T-helper 22 cell (primary cell): Measurements from ENCODE around the gene CPA1.
"Not testable (repeated sequence)": the region's sequence is repeated elsewhere in the genome, so short reads cannot be mapped to it uniquely, and the experiment has no call there.

Experiments
- DNase-seq: peaks from one replicate; pipeline ENCODE4 v3.0.0-alpha.2; 2020; ENCODE audit warnings: low read depth

Gene CPA1

DNA sequence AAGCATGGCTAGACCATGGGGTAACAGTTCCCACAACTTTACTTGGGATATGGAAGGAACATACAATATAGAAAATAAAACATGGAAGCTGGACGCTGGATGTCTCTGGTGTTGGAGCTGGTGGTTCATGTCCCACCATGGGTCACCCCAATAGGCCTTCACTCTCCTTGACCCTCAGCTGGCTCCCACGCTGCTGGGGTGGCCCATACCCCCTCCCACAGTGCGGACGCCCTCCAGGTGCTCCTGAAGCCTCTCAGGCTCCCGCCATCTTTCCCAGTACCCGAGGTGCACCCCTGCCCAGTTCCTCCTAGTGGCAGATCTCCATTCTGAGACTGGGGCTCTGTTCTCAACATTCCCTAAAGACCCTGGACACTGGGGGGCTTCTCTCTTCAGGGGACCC is 5.8 kb upstream of the CPA1 start:
- no peak for DNase-seq

DNA sequence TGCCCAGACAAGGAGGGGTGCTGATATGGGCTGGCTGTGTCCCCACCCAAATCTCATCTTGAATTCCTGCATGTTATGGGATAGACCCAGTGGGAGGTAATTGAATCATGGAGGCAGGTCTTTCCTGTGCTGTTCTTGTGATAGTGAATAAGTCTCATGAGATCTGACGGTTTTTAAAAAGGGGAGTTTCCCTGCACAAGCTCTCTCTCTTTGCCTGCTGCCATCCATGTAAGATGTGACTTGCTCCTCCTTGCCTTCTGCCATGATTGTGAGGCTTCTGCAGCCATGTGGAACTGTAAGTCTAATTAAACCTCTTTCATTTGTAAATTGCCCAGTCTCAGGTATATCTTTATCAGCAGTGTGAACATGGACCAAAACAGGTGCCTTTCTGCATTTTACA is 3.8 kb upstream of the CPA1 start:
- DNase-seq = not testable (repeated sequence)

- no peak for DNase-seq
These were observed 3.1 kb upstream of the CPA1 start for GRCh38 chr7:130377178-130377577.

DNA sequence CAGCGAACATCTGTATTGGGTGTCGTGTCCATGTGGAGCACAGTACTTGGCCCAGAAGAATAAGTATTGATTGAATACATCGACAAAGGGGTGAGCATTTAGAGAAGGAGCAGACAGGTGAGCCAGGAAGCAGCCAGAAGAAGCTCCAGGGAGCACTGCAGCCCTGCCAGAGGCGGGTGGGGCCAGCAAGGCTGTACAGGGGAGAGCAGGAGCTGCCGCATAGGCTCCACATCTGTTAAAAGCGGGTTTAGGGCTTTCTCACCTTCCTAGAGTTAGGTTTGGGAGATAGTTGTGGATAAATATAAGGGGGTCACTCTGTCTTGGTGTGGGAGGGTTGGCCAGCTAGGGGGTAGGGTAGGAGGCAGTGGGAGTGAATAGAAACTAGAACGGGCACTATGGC is 1.3 kb upstream of the CPA1 start:
- no peak for DNase-seq

GRCh38 chr7:130379532-130379920 is 768 bp upstream of the CPA1 start:
- no peak for DNase-seq

GRCh38 chr7:130380861-130381455 is 664 bp downstream of the CPA1 start:
- no peak for DNase-seq

- no peak for DNase-seq
These were observed 1.4 kb downstream of the CPA1 start for GRCh38 chr7:130381468-130382312.

DNA sequence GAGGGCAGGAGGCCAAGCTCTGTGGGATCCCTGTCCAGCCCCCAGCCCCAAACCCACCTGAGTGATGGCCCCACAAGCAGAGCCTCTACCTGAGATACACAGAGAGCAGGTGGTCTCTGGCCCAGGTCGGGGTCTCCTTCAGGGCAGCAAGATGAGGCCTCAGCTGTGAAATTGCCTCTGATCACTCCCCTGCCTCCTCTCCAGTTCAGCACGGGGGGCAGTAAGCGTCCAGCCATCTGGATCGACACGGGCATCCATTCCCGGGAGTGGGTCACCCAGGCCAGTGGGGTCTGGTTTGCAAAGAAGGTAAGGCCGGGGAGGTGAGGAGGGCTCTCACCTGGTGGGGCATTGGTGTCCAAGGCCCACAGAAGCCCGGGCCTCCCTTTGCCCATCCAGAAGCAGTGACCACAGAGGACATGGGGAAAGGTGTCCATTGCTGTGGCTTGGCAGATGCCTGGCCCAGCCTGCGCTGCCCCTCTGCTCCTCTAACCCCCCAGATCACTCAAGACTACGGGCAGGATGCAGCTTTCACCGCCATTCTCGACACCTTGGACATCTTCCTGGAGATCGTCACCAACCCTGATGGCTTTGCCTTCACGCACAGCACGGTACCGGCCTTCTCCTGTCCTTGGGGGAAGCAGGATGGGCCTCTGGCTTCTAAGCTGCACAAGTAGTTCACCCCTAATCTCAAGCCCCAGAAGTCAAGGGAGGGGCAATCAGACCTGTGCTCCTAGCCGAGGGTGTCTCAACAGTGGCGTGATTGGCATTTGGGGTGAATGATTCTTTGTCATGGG is 3.1 kb downstream of the CPA1 start:
- DNase-seq = no peak

GRCh38 chr7:130384371-130384801 is 4.1 kb downstream of the CPA1 start:
- DNase-seq = no peak

- no peak for DNase-seq
These were observed 4.7 kb downstream of the CPA1 start for GRCh38 chr7:130384841-130385599.

DNA sequence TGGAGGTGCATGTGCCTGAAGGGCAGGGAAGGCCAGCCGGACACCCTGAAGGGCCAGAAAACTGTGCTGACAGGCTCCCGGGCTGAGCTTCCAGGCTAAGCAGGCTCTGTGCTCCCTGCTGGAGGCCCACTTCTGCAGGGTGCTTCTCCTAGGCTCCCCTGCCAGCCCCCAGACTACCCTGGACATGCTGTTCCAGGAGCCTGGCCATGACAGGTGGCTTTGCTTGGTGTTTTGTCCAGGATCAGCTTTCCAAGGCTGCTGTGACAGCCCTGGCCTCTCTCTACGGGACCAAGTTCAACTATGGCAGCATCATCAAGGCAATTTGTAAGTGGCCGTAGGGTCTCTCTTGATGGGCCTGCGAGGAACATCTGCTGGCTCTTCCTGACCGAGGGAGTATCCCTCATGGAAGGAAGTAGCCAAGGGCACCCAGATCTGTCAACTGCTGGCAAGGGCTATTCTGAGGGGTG is 5.3 kb downstream of the CPA1 start:
- no peak for DNase-seq

DNA sequence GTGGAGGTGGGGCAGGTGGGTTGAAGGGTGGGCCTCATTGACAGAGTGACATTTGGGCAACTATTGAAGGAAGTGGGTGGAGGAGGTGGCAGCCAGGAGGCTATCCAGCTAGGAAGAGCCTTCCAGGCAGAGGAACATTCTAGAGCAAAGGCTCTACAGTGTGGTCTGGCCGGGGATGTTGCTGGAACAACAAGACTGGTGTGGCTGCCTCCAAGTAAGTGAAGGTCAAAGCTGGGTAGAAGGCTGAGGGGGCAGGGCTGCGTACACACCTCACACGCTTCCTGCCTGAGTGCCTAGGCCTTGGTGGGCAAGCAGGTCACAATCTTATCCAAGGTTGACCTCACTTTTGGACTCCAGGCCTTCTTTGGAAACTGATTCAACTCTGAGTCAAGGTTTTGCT is 6.6 kb downstream of the CPA1 start:
- DNase-seq = no peak

GRCh38 chr7:130387306-130387627 is 7.0 kb downstream of the CPA1 start:
- no peak for DNase-seq

- DNase-seq = no peak
These were observed 7.5 kb downstream of the CPA1 start for GRCh38 chr7:130387628-130388403.

DNA sequence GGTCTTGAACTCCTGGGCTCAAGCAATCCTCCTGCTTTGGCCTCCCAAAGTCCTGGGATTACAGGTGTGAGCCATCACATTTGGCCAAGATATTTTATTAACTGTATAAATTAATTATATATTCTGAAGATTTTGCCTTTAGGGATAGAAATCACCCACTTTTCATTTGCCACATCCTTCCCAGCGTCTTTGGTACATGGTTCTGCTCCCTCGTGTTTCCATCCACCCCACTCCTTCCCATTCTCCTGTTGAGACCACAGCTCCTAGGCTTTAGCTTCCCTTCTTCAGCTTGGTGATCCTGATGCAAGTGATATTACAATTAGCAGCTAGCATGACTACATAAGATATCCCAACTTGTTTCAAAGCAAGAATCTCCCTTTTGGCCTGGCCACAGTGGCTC is 8.4 kb downstream of the CPA1 start:
- no peak for DNase-seq

- no peak for DNase-seq
These were observed 10.2 kb downstream of the CPA1 start for GRCh38 chr7:130390486-130390885.

GRCh38 chr7:130393101-130393561 is 12.8 kb downstream of the CPA1 start:
- DNase-seq = no peak

- DNase-seq = no peak
These were observed 13.6 kb downstream of the CPA1 start for GRCh38 chr7:130393841-130394411.

DNA sequence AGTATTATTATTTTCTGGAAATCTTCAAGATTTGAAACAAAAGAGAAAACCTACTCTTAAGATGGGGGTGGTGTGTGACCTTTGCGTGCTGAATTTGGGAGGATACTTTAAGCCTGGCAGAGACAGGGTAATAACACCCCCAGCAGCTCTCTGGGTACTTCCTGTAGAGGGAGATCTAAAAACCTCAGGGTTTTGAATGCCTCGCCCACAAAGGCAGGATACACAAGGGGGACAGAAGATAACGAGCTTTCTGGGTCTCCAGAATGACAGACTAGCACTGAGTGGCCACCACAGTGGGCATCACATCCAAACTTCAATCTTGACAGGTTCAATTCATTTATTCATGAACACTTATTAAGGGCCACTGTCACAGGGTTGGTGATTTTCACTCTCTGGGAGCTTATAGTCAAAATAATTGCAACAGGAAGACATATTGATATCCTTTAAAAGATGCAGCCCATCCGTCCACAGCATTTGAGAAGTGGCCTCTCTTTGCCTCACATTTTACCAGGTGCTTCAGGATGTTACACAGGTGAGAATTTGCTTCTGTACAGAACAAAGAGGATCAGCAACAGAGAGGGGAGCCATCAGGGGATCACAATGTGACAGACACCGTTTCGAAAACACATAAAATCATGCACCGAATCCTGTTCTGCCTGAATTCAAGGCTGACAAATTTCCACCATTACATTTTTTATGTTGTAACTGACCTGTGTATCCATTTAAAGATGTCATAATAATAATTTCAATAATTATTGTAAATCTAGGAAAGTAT is 14.3 kb downstream of the CPA1 start:
- DNase-seq = no peak

GRCh38 chr7:130395421-130395820 is 15.1 kb downstream of the CPA1 start:
- DNase-seq = no peak
